GM21717 (cell line): ENCODE results near the gene CBX3.
A peak's percentile ranks its signal among the peaks of the same experiment; 100 is the strongest.
"Not testable (repeated sequence)": the region's sequence is repeated elsewhere in the genome, so short reads cannot be mapped to it uniquely, and the experiment has no call there.

Source experiments
- ATAC-seq: cut with Tn5 transposase; IDR thresholded peaks from one replicate; pipeline ENCODE4 v1.9.1; 2021; ENCODE audit warnings: mild to moderate bottlenecking, moderate library complexity; ENCODE audit not compliant: unreplicated experiment

CBX3 gene

GRCh38 chr7:26201247-26202018 is at the start of gene CBX3:
CBX3 (plus strand) TSS chr7:26201745; CDS start chr7:26202999, 1,254 bp downstream.
- peak; percentile 44 for ATAC-seq

- ATAC-seq = peak; percentile 56
These were observed 49.4 kb upstream of the CBX3 start, which contains the start of gene NFE2L3 for GRCh38 chr7:26151953-26152781. NFE2L3 (plus strand) TSS chr7:26152198; CDS start chr7:26152499, 301 bp downstream.

DNA sequence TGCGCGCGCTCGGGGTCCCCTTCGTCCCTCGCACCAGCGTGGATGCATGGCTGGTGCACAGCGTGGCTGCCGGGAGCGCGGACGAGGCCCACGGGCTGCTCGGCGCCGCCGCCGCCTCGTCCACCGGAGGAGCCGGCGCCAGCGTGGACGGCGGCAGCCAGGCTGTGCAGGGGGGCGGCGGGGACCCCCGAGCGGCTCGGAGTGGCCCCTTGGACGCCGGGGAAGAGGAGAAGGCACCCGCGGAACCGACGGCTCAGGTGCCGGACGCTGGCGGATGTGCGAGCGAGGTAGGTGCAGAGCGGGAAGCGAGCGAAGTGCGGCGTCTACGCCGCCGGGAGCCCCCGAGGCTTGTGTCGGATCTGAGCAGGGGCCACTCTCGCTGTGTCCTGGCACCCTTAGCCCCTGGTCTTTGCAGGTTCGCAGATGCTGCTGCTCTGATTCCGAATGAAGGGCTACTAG is 48.7 kb upstream of the CBX3 start:
- peak; percentile 26 for ATAC-seq

DNA sequence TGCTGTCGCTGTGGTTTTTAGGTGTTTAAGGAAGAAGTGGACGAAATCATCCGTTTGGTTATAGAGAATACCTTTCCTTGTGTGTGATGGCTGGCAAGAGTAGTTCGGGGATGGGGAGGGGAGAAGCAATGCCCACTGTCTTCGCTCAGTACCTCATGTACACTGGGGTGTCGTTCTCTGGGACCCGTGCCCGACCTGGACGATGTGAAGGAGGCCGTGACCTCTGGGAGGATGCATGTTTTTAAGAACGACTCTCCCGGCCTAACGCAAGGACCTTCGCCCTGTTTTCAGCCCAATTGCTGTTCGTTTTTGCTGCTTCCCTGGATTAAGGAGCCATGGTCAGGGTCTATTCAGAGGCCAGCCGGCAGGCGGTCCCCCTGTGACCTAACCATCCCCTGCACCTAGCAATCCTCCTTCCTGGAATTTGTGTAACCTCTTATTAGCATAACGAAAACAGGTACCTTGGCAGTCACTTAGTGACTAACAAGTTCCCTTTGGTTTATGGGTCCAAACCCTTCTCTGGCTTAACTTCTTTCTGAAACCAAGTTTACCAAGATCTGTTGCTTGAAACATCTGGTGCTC is 48.2 kb upstream of the CBX3 start:
- no peak for ATAC-seq

GRCh38 chr7:26153823-26154783 is 47.4 kb upstream of the CBX3 start:
- ATAC-seq = no peak

DNA sequence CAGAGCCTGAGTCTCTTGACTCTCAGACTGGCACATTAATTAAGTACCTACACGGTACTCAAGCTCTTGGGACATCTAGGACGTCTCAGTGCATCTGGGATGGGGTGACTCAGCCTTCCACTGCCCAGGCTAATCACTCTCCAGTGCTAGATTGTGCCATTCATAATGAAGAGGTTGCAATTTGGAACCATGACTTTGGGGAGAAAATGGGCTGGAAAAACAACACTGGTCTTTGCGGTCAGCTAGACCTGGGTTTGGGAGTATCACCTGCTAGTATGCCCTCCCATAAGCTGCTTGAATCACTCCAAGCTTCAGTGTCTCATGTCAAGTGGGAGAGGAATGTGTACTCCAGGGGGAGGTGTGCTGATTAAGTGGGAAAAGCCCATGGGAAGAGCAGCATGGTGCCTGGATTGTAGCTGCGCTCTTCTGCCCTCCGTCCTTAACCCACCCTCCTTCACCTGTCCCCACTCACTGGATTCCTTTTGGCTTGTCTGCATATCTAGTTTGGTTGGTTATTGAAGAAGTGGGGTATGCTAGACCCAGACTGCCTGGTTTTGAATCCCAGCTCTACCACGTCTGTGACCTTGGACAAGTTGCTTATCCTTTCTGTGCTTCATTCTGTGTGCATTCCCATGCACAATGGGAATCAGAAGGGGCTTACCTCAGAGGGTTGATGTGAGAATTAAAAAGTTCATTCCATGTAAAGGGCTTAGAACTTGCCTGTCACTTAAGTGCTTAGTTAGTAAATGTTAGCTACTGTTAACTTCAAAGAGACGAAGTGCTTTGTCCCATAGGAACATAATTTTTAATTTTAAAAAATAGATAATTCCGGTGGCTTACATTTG is 45.8 kb upstream of the CBX3 start:
- no peak for ATAC-seq

DNA sequence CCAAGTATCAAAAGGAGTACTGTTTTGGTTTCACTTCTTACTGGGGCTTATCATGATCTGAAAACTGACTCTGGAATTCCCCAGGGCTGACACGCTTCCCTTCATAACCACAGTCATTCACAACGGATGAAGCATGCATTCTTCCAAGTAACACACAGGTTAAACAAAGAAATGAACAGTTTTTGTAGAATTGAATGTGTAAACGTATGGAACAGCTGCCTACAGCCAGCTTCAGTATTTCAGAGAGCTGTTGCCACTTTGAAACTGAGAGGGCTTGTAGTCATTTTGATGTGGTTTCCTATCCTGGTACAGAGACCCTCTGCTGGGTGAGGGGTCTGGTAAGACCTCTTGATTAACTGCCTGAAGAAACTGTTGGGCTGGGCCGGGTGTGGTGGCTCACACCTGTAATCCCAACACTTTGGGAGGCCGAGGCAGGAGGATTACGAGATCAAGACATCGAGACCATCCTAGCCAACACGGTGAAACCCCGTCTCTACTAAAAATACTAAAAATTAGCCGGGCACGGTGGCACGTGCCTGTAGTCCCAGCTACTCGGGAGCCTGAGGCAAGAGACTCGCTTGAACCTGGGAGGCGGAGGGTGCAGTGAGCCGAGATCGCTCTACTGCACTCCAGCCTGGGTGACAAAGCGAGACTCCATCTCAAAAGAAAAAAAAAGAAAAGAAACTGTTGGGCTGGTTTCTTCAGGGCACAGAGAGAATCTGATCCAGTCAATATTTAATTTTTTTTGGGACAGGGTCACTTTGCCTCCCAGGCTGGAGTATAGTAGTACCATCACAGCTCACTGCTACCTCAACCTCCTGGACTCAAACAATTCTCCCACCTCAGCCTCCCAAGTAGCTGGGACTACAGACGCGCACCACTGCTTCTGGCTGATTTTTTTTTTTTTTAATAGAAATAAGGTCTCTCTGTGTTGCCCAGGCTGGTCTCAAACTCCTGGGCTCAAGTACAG is 44.8 kb upstream of the CBX3 start:
- ATAC-seq = peak; percentile 42

GRCh38 chr7:26157520-26158105 is 43.9 kb upstream of the CBX3 start:
- ATAC-seq = no peak

GRCh38 chr7:26159243-26159642 is 42.3 kb upstream of the CBX3 start:
- no peak for ATAC-seq

- ATAC-seq = no peak
These were observed 40.6 kb upstream of the CBX3 start for GRCh38 chr7:26160896-26161295.

GRCh38 chr7:26162431-26162830 is 39.1 kb upstream of the CBX3 start:
- no peak for ATAC-seq

GRCh38 chr7:26163804-26164203 is 37.7 kb upstream of the CBX3 start:
- not testable (repeated sequence) for ATAC-seq

- no peak for ATAC-seq
These were observed 35.4 kb upstream of the CBX3 start for GRCh38 chr7:26165950-26166683.

GRCh38 chr7:26166684-26167266 is 34.8 kb upstream of the CBX3 start:
- ATAC-seq = peak; percentile 55

DNA sequence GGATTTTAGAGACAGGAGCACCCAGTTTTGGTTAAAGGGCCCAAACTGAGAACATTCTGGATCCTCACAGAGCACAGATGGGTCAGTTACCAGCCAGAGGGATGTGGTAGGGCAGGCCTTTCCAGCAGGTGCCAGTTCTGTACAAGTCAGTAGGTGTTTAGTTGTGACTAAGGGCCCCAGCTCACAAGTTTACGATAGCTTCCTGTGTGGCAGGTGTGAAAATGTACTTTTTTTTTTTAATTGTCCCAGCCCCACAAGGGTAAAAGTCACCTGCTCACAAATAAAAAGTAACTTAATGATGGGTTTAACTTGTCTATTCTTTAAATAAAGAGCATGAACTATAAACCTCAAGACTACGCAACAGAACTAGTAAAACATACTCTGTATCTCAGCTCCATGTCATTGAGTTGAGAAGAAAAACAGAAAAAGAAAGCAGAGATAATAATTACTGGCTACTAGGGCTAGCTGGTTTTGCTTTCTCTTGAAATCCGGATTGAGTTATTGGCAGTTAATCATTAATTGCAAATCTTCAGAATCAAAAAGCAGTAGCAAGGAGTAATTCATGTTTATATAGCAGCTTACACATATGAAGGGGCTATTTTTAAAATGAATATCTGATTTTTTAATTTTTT is 34.1 kb upstream of the CBX3 start:
- ATAC-seq = peak; percentile 53

DNA sequence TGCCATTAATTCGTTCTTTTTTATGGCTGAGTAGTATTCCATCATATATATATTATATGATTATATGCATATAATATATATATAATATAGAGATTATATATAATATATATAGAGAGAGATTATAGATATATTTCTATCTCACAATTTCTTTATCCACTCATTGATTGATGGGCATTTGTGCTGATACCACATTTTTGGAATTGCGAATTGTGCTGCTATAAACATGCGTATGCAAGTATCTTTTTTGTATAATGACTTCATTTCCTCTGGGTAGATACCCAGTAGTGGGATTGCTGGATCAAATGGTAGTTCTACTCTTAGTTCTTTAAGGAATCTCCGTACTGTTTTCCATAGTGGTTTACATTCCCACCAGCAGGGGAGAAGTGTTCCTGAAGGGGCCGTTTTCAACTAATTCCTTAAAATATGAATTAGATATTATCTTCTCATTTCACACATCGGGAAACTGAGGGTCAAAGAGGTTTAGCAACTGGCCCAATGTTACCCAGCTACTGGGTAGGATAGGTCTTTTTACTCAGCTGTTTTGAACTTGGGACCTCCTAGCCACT is 33.0 kb upstream of the CBX3 start:
- ATAC-seq = no peak
